Sigmoid colon (tissue), 7 donors: ENCODE measurements around the gene DGKH. TPM values are rescaled to one million over a fixed set of nuclear protein-coding genes. Genes with fewer than 3 reads are reported as not detected.

Experiments
- DNase-seq: peaks from one replicate; pipeline ENCODE4 v3.0.0-alpha.2; 2019
- H3K27ac ChIP-seq, 4 donors: fragments of 200-600 bp; sonication (generic); one replicate each; pipeline ENCODE4 v1.5.1; 2016 to 2019; ENCODE audit warnings: mild to moderate bottlenecking in 1 of 4
- H3K27me3 ChIP-seq, 3 donors: fragments of 200-600 bp; sonication (generic); one replicate each; pipeline ENCODE4 v1.5.1; 2019; ENCODE audit warnings: mild to moderate bottlenecking in 1 of 3
- H3K36me3 ChIP-seq, 4 donors: fragments of 200-600 bp; sonication (generic); one replicate each; pipeline ENCODE4 v1.5.1; 2016 to 2019
- H3K4me1 ChIP-seq, 4 donors: fragments of 200-600 bp; sonication (generic); one replicate each; pipeline ENCODE4 v1.5.1; 2017 to 2019
- H3K4me3 ChIP-seq, 4 donors: fragments of 200-600 bp; sonication (generic); one replicate each; pipeline ENCODE4 v1.5.1; 2017 to 2019; ENCODE audit warnings: mild to moderate bottlenecking in 2 of 4, moderate library complexity in 1 of 4
- H3K9me3 ChIP-seq, 4 donors: fragments of 200-600 bp in 3 of 4; sonication (generic) in 3 of 4; one replicate each; pipeline versions ENCODE4 v1.5.1 to v1.6.1; 2013 to 2019
- EP300 ChIP-seq, 4 donors: sonication (generic); formaldehyde crosslinking; IDR thresholded peaks; one replicate each; pipeline ENCODE4 v1.6.1; 2017; ENCODE audit warnings: antibody characterized with exemption in 4 of 4
- POLR2A ChIP-seq, 2 donors: fragments of 450-650 bp; IDR thresholded peaks; one replicate each; pipeline ENCODE4 v1.6.1; 2016; ENCODE audit warnings: antibody characterized with exemption in 2 of 2, mild to moderate bottlenecking in 2 of 2, moderate library complexity in 2 of 2
- POLR2AphosphoS5 ChIP-seq, 4 donors: sonication (generic); formaldehyde crosslinking; IDR thresholded peaks; one replicate each; pipeline ENCODE4 v1.6.1; 2017; ENCODE audit warnings: antibody characterized with exemption in 4 of 4
- WGBS, 2 donors: extraction: QIAGEN DNeasy Blood & Tissue Kit; methylation state at CpG; one replicate each; pipeline ENCODE4 v1.1.7; 2013; 5-methylcytosine and 5-hydroxymethylcytosine counted together
- intact Hi-C: fragments of 100-400 bp; cut with DNase I; formaldehyde crosslinking; loops from one replicate; pipeline ENCODE4 v1.15.1; 2023
- polyA plus RNA-seq, 3 donors: library from polyadenylated mRNA; stranded (reverse); fragments of 200-250 nt; gene quantifications; one replicate each; pipeline ENCODE4 v1.2.3, GENCODE V29; 2013
- total RNA-seq, 4 donors: library from RNA; depleted of rRNA; stranded (reverse); fragments of >200 nt; gene quantifications; one replicate each; pipeline ENCODE4 v1.1.0, GENCODE V29; 2016
- TF ChIP-seq, protein P1 (sequence below), 4 experiments: fragments of 450-650 bp in 3 of 4; fragments of 200-600 bp in 1 of 4; IDR thresholded peaks; one replicate each; pipeline ENCODE4 v1.5.1; 2016 to 2019; ENCODE audit warnings: antibody characterized with exemption in 4 of 4, mild to moderate bottlenecking in 3 of 4, moderate library complexity in 2 of 4
- donor health status: healthy with polysubstance abuse.
- donor health status: Bipolar disorder and iron deficiency.
- donor health status: healthy.

Gene DGKH
- total and polyA plus RNA-seq, 7 donors = 1.2 to 23.3 (median 13.9) TPM

DNA sequence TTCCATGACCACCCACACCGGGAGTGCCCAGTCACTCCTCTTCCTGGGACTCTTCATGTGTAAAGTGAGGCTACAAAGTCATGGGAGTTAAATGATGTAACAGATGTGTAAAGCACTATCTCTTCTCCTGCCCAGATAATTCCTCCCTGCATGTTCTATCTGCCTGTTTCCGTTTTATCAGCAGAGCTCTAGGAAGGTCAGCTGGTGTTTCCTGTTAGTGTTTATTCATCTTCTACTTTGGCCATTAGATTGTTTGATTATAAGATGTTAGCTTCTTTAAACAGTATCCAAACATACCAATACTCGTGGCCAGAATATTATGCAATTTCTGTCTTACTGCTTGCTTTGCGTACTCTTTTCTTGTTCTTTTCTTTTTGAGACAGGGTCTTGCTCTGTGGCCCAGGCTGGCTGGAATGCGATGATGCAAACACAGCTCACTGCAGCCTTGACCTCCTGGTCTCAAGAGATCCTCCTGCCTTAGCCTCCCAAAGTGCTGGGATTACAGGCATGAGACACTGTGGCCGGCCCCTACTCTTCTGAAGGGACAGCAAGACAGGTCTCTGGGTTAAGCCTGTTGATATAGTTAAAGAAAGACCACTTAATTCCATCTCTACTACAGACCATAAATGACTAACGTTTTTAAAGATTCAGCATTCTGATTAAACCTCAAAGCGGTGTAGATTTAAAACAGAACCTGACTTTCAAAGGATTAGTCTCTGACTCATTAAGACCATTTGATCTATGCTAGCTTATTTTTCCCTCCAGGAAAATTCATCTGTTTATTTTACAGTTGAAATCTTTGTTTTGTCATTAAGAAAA, 126.1 kb downstream of the DGKH start:
- H3K9me3 ChIP-seq = no peaks in the 10 kb centered on the region
- H3K4me3 ChIP-seq = no peak overlapping the region
- H3K27me3 ChIP-seq = no peaks in the 10 kb centered on the region
- 79 to 81% methylated on average over 8 of the region's 8 CpGs for WGBS, 2 donors
- H3K36me3 ChIP-seq = peaks cover 0 to 21% (median 0%) of the 10 kb centered on the region in 4 donors
- intact Hi-C loops = no loop called here
- no peak overlapping the region for H3K27ac ChIP-seq
- no peak for DNase-seq
- no peaks in the 10 kb centered on the region for H3K4me1 ChIP-seq
- TF ChIP-seq, protein P1, sequence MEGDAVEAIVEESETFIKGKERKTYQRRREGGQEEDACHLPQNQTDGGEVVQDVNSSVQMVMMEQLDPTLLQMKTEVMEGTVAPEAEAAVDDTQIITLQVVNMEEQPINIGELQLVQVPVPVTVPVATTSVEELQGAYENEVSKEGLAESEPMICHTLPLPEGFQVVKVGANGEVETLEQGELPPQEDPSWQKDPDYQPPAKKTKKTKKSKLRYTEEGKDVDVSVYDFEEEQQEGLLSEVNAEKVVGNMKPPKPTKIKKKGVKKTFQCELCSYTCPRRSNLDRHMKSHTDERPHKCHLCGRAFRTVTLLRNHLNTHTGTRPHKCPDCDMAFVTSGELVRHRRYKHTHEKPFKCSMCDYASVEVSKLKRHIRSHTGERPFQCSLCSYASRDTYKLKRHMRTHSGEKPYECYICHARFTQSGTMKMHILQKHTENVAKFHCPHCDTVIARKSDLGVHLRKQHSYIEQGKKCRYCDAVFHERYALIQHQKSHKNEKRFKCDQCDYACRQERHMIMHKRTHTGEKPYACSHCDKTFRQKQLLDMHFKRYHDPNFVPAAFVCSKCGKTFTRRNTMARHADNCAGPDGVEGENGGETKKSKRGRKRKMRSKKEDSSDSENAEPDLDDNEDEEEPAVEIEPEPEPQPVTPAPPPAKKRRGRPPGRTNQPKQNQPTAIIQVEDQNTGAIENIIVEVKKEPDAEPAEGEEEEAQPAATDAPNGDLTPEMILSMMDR (IDR thresholded peaks at IDR 0.05) = no peak

DNA sequence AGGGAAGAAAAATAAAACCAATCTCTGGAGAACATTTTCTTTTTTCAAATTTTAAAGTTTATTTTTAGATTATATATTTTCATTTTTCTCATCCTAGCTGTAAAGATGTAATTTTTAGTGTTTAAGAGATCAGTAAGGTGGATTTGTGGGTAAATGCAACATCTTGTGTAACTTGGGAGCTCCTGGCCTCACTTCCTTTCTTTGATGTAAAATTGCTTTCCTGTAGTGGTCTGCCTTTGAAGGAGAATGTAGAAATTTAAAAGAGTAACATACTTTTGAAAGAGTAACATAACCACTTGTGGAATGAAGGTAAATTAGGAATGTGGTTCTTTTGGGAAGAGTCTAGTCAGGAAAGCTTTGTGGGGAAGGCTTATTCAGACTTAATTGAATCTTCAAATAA, 127.8 kb downstream of the DGKH start:
- no peak for DNase-seq
- intact Hi-C loops = no loop called here
- TF ChIP-seq EP300 (IDR thresholded peaks at IDR 0.05) = no peak
- TF ChIP-seq, protein P1 (IDR thresholded peaks at IDR 0.05) = no peak
- TF ChIP-seq POLR2A (IDR thresholded peaks at IDR 0.05) = no peak
- no peak for TF ChIP-seq POLR2AphosphoS5 (IDR thresholded peaks at IDR 0.05)
- no peak overlapping the region for H3K4me3 ChIP-seq
- no peaks in the 10 kb centered on the region for H3K27me3 ChIP-seq
- no peaks in the 10 kb centered on the region for H3K9me3 ChIP-seq
- H3K27ac ChIP-seq = no peak overlapping the region
- peaks cover 0 to 21% (median 0%) of the 10 kb centered on the region in 4 donors for H3K36me3 ChIP-seq
- no peaks in the 10 kb centered on the region for H3K4me1 ChIP-seq

DNA sequence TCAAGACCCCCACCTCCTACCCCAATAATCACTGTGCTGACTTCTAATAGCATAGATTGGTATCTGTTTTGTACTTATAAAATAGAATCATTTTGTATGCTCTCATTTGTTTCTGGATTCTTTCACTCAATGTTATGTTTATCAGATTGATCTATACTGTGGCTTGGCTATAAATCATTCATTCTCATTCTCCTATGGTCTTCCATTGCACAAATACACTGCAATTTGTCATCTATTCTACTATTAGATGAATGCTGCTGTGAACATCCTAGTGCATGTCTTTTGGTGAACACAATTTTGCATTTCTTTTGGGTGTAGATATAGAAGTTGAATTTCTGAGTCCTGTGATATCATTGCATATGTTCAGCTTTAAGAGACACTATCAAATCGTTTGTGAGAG, 128.7 kb downstream of the DGKH start:
- no peaks in the 10 kb centered on the region for H3K27me3 ChIP-seq
- no peak overlapping the region for H3K4me3 ChIP-seq
- no peaks in the 10 kb centered on the region for H3K4me1 ChIP-seq
- H3K9me3 ChIP-seq = no peaks in the 10 kb centered on the region
- no peak overlapping the region for H3K27ac ChIP-seq
- intact Hi-C loops = no loop called here
- H3K36me3 ChIP-seq = peaks cover 0 to 21% (median 0%) of the 10 kb centered on the region in 4 donors
- TF ChIP-seq POLR2AphosphoS5 (IDR thresholded peaks at IDR 0.05) = no peak
- TF ChIP-seq POLR2A (IDR thresholded peaks at IDR 0.05) = no peak
- TF ChIP-seq, protein P1 (IDR thresholded peaks at IDR 0.05) = no peak
- TF ChIP-seq EP300 (IDR thresholded peaks at IDR 0.05) = no peak
- WGBS, 2 donors = 62 to 88% methylated on average over 1 of the region's 1 CpG
- no peak for DNase-seq

DNA sequence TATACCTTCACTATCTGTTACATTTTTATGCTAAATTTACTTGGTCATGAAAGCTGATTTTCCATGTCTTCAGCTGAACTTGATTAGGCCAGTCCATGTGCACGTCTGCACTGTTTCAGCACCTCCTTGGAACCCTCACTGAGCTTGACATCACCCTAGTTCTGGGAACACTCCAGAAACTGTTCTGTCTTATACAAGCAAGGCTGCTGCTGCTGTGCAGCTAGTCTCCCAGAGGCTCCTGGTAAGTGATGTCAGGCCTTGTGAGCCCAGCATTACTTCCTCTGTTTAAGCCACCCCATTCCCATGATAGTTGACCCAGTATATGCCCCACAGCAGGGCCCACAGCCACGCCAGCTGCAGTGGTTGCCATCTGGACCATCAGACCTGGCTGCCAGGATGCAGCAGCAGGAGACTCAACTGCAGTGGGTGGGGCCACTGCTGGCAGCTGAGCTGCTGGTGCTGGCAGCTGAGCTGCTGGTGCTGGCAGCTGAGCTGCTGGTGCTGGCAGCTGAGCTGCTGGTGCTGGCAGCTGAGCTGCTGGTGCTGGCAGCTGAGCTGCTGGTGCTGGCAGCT, 133.0 kb downstream of the DGKH start:
- 85 to 97% methylated on average over 2 of the region's 2 CpGs for WGBS, 2 donors
- H3K4me3 ChIP-seq = no peak overlapping the region
- DNase-seq = peak; percentile 72
- TF ChIP-seq EP300 (IDR thresholded peaks at IDR 0.05) (no peak), POLR2A (IDR thresholded peaks at IDR 0.05) (no peak), POLR2AphosphoS5 (IDR thresholded peaks at IDR 0.05) (peak; percentile 38 to 75 (median 54))
- H3K27ac ChIP-seq = peak overlapping the region in 3 of 4 donors; percentile 15 to 54 (median 33)
- no peaks in the 10 kb centered on the region for H3K9me3 ChIP-seq
- no peaks in the 10 kb centered on the region for H3K27me3 ChIP-seq
- H3K4me1 ChIP-seq = no peaks in the 10 kb centered on the region
- peaks cover 0 to 7% (median 0%) of the 10 kb centered on the region in 4 donors for H3K36me3 ChIP-seq
- intact Hi-C loops = no loop called here

DNA sequence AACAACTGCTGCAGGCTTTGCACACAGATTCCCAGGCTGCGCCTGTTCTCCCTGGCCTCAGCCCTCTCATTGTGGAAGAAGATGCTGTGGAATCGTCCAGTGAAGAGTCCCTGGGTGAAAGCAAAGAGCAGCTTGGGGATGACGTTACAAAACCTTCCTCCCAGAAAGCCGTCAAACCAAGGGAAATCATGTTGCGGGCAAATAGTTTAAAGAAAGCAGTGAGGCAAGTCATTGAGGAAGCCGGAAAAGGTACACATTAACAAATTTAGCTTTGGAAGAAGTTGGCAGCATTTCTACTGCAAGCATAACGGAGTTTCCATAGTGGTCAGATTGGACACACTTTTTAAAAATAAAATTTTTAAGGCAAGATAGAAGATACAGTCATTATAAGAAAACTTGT, 140.6 kb downstream of the DGKH start:
- no peak for DNase-seq
- no peaks in the 10 kb centered on the region for H3K4me1 ChIP-seq
- no peaks in the 10 kb centered on the region for H3K9me3 ChIP-seq
- intact Hi-C loops = no loop called here
- H3K4me3 ChIP-seq = no peak overlapping the region
- TF ChIP-seq POLR2A (IDR thresholded peaks at IDR 0.05) = no peak
- TF ChIP-seq, protein P1 (IDR thresholded peaks at IDR 0.05) = no peak
- no peak for TF ChIP-seq EP300 (IDR thresholded peaks at IDR 0.05)
- no peak for TF ChIP-seq POLR2AphosphoS5 (IDR thresholded peaks at IDR 0.05)
- H3K27me3 ChIP-seq = no peaks in the 10 kb centered on the region
- no peak overlapping the region for H3K27ac ChIP-seq
- 87 to 90% methylated on average over 7 of the region's 7 CpGs for WGBS, 2 donors
- H3K36me3 ChIP-seq = peaks cover 7 to 40% (median 11%) of the 10 kb centered on the region in 4 donors
